Lung (tissue), 12 donors: ENCODE results near the gene DDOST. TPM values are rescaled to one million over a fixed set of nuclear protein-coding genes. Genes with fewer than 3 reads are reported as not detected.

Experiments
- ATAC-seq: fragments of 200-7000 bp; cut with Tn5 transposase; one replicate; pipeline ENCODE4 v1.9.1; 2020; ENCODE audit warnings: moderate number of reproducible peaks; ENCODE audit not compliant: insufficient read depth, low FRiP score
- DNase-seq, 3 donors: peaks; one replicate each; pipeline ENCODE4 v3.0.0-alpha.2; 2013 to 2017
- H3K27ac ChIP-seq, 2 donors: one replicate each; pipeline ENCODE4 v1.5.1; 2013; ENCODE audit warnings: mild to moderate bottlenecking in 2 of 2, moderate library complexity in 2 of 2, control low read depth in 1 of 2, inconsistent platforms in 1 of 2, low read depth in 1 of 2, low read length in 1 of 2
- H3K27me3 ChIP-seq, 3 donors: one replicate each; pipeline ENCODE4 v1.5.1; 2013; ENCODE audit warnings: low read length in 2 of 3; ENCODE audit not compliant: control insufficient read depth in 3 of 3, insufficient read depth in 3 of 3
- H3K36me3 ChIP-seq, 4 donors: one replicate each; pipeline ENCODE4 v1.5.1; 2013; ENCODE audit warnings: low read length in 4 of 4, mild to moderate bottlenecking in 1 of 4, moderate library complexity in 1 of 4; ENCODE audit not compliant: control insufficient read depth in 4 of 4, insufficient read depth in 4 of 4
- H3K4me1 ChIP-seq, 5 donors: one replicate each; pipeline ENCODE4 v1.5.1; 2013; ENCODE audit warnings: low read length in 5 of 5, mild to moderate bottlenecking in 2 of 5, moderate library complexity in 1 of 5; ENCODE audit not compliant: control insufficient read depth in 5 of 5, insufficient read depth in 5 of 5
- H3K4me3 ChIP-seq: one replicate; pipeline ENCODE4 v1.5.1; 2013; ENCODE audit warnings: mild to moderate bottlenecking, control low read depth, moderate library complexity
- H3K9ac ChIP-seq, 2 donors: one replicate each; pipeline ENCODE4 v1.5.1; 2013; ENCODE audit warnings: low read length in 2 of 2, control low read depth in 1 of 2; ENCODE audit not compliant: insufficient read depth in 1 of 2
- H3K9me3 ChIP-seq, 4 donors: one replicate each; pipeline ENCODE4 v1.5.1; 2013; ENCODE audit warnings: low read length in 3 of 4, mild to moderate bottlenecking in 1 of 4, moderate library complexity in 1 of 4; ENCODE audit not compliant: control insufficient read depth in 4 of 4, insufficient read depth in 3 of 4
- WGBS, 2 donors: extraction: QIAGEN DNeasy Blood & Tissue Kit; methylation state at CpG; one replicate each; pipeline ENCODE4 v1.1.7; 2013; 5-methylcytosine and 5-hydroxymethylcytosine counted together
- polyA plus RNA-seq, 2 donors: library from polyadenylated mRNA; stranded (reverse); fragments of 200-250 nt; gene quantifications; one replicate each; pipeline ENCODE4 v1.2.1, GENCODE V29; 2013
- total RNA-seq, 2 donors: library from RNA; depleted of rRNA in 1 of 2; stranded (reverse); fragments of >200 nt in 1 of 2; gene quantifications; one replicate each; pipeline ENCODE4 v1.2.1, GENCODE V29; 2014 to 2021
- TF ChIP-seq, protein P1 (sequence below): IDR thresholded peaks from 2 replicates; pipeline ENCODE4 v1.5.1; 2012; ENCODE audit warnings: mild to moderate bottlenecking; ENCODE audit errors: control extremely low read depth, extremely low read depth
- donor health status: control.
- donor health status: control.
- donor health status: Bipolar disorder and iron deficiency.
- donor health status: healthy.
- donor health status: DM: yes; HTN: yes; CAD: no.

Gene DDOST
- total and polyA plus RNA-seq, 4 donors, result 121 to 304 (median 228) TPM

DNA sequence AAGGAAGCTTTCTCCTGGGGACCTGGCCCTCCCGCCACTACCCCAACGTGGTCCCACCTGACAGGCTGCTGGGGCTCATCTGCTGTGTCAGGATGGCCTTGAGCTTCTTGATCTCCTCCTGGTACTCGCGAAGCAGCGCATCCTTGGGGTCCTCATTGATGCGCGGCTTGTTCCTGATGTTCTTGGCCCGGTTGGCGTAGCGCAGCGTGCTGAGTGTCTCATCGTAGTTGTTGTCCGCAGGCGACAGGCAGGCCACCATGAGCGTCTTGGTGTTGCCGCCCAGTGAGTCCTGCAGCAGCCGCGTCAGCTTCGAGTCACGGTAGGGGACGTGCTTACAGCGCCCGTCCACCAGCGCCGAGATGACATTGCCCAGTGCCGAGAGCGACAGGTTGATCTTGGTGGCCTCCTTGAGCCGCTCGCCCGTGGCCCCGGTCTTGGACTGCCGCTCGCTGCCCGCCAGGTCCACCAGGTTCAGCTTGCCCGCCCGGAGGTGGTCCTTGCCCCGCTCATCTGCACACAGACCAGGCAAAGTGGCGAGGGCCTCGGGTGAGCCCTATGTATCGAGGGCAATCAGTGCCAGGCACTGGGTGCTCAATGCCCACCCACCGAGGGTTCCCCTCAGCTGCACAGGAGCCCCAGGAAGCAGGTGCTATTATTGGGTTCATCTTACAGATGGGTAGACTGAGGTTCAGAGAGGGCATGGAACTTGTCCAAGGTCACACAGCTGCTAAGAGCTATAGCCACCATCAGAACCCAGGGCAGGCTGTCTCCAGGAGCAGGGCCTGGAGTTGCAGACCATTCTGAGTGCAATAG is 43.4 kb upstream of the DDOST start:
- Histone ChIP-seq H3K27me3 (no peaks in the 10 kb centered on the region), H3K4me3 (no peak overlapping the region), H3K27ac (no peak overlapping the region), H3K9me3 (no peaks in the 10 kb centered on the region), H3K9ac (no peak overlapping the region), H3K4me1 (no peaks in the 10 kb centered on the region), H3K36me3 (no peaks in the 10 kb centered on the region)
- DNase-seq (no peak), ATAC-seq (no peak)
- TF ChIP-seq, protein P1, sequence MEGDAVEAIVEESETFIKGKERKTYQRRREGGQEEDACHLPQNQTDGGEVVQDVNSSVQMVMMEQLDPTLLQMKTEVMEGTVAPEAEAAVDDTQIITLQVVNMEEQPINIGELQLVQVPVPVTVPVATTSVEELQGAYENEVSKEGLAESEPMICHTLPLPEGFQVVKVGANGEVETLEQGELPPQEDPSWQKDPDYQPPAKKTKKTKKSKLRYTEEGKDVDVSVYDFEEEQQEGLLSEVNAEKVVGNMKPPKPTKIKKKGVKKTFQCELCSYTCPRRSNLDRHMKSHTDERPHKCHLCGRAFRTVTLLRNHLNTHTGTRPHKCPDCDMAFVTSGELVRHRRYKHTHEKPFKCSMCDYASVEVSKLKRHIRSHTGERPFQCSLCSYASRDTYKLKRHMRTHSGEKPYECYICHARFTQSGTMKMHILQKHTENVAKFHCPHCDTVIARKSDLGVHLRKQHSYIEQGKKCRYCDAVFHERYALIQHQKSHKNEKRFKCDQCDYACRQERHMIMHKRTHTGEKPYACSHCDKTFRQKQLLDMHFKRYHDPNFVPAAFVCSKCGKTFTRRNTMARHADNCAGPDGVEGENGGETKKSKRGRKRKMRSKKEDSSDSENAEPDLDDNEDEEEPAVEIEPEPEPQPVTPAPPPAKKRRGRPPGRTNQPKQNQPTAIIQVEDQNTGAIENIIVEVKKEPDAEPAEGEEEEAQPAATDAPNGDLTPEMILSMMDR, result no peak
- 96 to 97% methylated on average over 41 of the region's 41 CpGs for WGBS, 2 donors

DNA sequence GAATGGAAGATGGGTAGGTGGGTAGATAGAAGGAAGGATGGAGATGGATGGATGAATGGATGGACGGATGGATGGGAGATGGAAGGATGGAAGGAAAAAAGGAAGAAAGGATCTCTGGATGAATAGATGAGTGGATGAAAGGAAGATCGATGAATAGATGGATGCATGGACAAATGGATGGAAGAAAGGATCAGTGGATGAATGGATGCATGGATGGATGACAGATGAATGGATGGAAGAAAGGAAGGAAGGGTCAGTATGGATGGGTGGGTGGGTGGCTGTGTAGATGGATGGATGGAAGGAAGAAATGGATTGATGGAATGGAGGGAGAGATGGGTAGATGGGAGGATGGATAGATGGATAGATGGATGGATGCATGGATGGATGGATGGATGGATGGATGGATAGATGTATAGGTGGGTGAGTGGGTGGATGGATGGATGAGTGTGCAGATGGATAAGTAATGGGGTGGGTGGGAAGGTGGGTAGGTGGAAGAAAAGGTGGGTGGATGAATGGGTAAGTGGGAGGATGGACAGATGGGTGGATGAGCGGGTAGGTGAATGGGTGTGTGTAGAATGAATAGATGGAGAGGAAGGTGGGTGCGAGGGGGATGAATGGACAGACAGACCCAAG is 42.1 kb upstream of the DDOST start:
- Histone ChIP-seq H3K4me1 (no peaks in the 10 kb centered on the region), H3K27me3 (no peaks in the 10 kb centered on the region), H3K9me3 (no peaks in the 10 kb centered on the region), H3K4me3 (no peak overlapping the region), H3K27ac (no peak overlapping the region), H3K9ac (no peak overlapping the region), H3K36me3 (no peaks in the 10 kb centered on the region)
- DNase-seq, result no peak
- 85 to 96% methylated on average over 4 of the region's 4 CpGs for WGBS, 2 donors
- TF ChIP-seq, protein P1, result no peak
- no peak for ATAC-seq

DNA sequence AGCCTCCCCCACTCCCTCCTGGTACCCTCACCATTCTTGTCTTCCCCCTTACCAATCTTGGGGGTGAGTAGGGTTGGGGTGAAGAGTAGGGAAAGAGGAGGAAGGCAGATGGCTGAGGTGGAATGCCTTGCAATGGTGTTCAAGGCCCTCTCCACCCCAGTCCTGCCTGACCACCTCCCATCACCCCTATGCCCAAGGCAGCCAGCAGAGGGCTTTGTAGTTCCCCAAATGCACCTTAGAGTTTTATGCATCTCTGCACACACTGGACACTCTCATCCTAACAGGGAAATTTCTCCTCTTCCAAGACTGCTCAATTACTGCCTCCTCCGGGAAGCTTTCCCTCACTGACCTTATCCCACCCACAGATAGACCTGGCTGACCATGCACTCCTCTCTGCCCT is 41.2 kb upstream of the DDOST start:
- WGBS, 2 donors, result 85 to 96% methylated on average over 1 of the region's 1 CpG
- no peak for DNase-seq
- no peak overlapping the region for H3K4me3 ChIP-seq
- no peak overlapping the region for H3K9ac ChIP-seq
- no peaks in the 10 kb centered on the region for H3K36me3 ChIP-seq
- no peaks in the 10 kb centered on the region for H3K27me3 ChIP-seq
- TF ChIP-seq, protein P1, result no peak
- H3K27ac ChIP-seq, result no peak overlapping the region
- H3K4me1 ChIP-seq, result no peaks in the 10 kb centered on the region
- no peak for ATAC-seq
- H3K9me3 ChIP-seq, result no peaks in the 10 kb centered on the region
